Loucy (cell line): ENCODE measurements around the gene TSPO.

Experiments used
- H2AFZ ChIP-seq: fragments of 200-600 bp; sonication (generic); 2 replicates; pipeline ENCODE4 v1.6.0; 2016; ENCODE audit warnings: antibody characterized with exemption, mild to moderate bottlenecking, low read length, moderate library complexity
- H3F3A ChIP-seq: fragments of 200-600 bp; 2 replicates; pipeline ENCODE4 v1.6.0; 2016; ENCODE audit warnings: antibody characterized with exemption, low read depth, mild to moderate bottlenecking
- H3K27me3 ChIP-seq: fragments of 200-600 bp; sonication (generic); 2 replicates; pipeline ENCODE4 v1.6.1; 2014; ENCODE audit warnings: low read length, mild to moderate bottlenecking; ENCODE audit not compliant: insufficient read depth, poor library complexity, severe bottlenecking
- H3K36me3 ChIP-seq: fragments of 200-600 bp; sonication (generic); 2 replicates; pipeline ENCODE4 v1.6.1; 2016; ENCODE audit warnings: low read length; ENCODE audit not compliant: insufficient read depth
- H3K4me1 ChIP-seq: fragments of 200-600 bp; sonication (generic); 2 replicates; pipeline ENCODE4 v1.5.1; 2014; ENCODE audit warnings: low read length, mild to moderate bottlenecking; ENCODE audit not compliant: insufficient read depth, poor library complexity, severe bottlenecking
- H3K4me2 ChIP-seq: fragments of 200-600 bp; sonication (generic); 2 replicates; pipeline ENCODE4 v1.6.0; 2014; ENCODE audit warnings: antibody characterized with exemption, low read length, low read depth, mild to moderate bottlenecking; ENCODE audit not compliant: poor library complexity, severe bottlenecking
- H3K4me3 ChIP-seq: fragments of 200-600 bp; sonication (generic); 2 replicates; pipeline ENCODE4 v1.5.1; 2014; ENCODE audit warnings: low read length, mild to moderate bottlenecking, mixed read lengths; ENCODE audit not compliant: poor library complexity, severe bottlenecking
- H3K79me2 ChIP-seq: fragments of 200-600 bp; sonication (generic); 2 replicates; pipeline ENCODE4 v1.6.1; 2014; ENCODE audit warnings: low read length; ENCODE audit not compliant: insufficient read depth
- H3K9ac ChIP-seq: fragments of 200-600 bp; sonication (generic); 2 replicates; pipeline ENCODE4 v1.6.0; 2014; ENCODE audit warnings: mild to moderate bottlenecking, low read depth, low read length, moderate library complexity; ENCODE audit not compliant: poor library complexity, severe bottlenecking
- H3K9me2 ChIP-seq: fragments of 200-600 bp; sonication (generic); replicated peaks from 2 replicates; pipeline ENCODE4 v1.6.1; 2016; ENCODE audit warnings: low read depth, low read length, mixed read lengths
- H3K9me3 ChIP-seq: fragments of 200-600 bp; sonication (generic); 2 replicates; pipeline ENCODE4 v1.6.1; 2014; ENCODE audit warnings: mild to moderate bottlenecking, antibody characterized with exemption, low read length, low read depth; ENCODE audit not compliant: insufficient read depth
- H4K20me1 ChIP-seq: fragments of 200-600 bp; sonication (generic); 2 replicates; pipeline ENCODE4 v1.6.0; 2014; ENCODE audit warnings: antibody characterized with exemption, low read length, mild to moderate bottlenecking; ENCODE audit not compliant: insufficient read depth, poor library complexity, severe bottlenecking
- EZH2phosphoT487 ChIP-seq: fragments of 200-600 bp; IDR thresholded peaks from 2 replicates; pipeline ENCODE4 v1.6.1; 2018; ENCODE audit warnings: antibody characterized with exemption, mild to moderate bottlenecking, moderate library complexity, borderline replicate concordance
- TF ChIP-seq, protein P1 (sequence below): fragments of 200-600 bp; sonication (generic); conservative IDR thresholded peaks from 2 replicates; pipeline ENCODE4 v1.5.1; 2014; ENCODE audit warnings: mild to moderate bottlenecking, antibody characterized with exemption, low read length

Gene TSPO

DNA sequence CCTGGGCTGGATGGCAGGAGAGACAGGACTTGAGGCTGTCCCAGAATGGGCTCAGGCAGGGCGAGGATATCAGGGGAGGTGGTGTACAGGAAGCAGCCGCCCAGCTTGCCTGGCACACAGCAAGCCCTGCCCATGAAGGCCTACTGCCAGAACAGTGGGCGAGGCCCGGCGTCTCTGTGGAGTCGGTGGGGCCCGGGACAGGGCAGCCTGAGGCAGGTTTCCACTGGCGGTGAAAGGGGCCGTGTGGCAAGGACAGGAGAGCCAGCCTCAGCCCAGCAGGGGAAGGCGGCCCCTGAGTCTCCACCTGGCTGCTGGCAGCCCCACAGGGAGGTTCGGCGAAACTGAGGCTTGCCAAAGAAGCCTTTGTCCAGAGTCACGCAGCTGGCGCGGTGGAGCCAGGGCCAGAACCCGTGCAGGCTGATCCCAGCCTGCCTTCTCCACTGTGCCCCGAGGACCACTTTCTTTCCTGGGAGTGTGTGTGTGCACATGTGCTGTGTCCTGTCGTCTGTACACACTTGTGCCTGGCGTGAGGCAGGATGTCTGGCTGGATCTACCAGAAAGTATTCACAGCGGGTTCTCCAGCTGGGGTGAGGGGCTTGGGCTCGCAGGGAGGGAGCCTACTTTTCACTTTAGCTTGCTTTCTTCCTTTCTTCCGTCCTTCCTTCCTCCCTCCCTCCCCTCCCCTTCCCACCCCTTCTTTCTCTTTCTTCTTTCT is 1.2 kb downstream of the TSPO start:
- Histone ChIP-seq H4K20me1 (no peaks in the 10 kb centered on the region), H3K4me2 (peak overlapping the region; percentile 92), H3K79me2 (peaks cover 26% of the 10 kb centered on the region), H3K4me1 (peaks cover 39% of the 10 kb centered on the region), H3K9me2 (no peaks in the 10 kb centered on the region), H3K9ac (peak overlapping the region; percentile 90), H2AFZ (peak overlapping the region; percentile 65), H3K27me3 (no peaks in the 10 kb centered on the region), H3K36me3 (no peaks in the 10 kb centered on the region), H3F3A (no peaks in the 10 kb centered on the region), H3K9me3 (no peaks in the 10 kb centered on the region), H3K4me3 (peak overlapping the region; percentile 93)
- TF ChIP-seq, protein P1, sequence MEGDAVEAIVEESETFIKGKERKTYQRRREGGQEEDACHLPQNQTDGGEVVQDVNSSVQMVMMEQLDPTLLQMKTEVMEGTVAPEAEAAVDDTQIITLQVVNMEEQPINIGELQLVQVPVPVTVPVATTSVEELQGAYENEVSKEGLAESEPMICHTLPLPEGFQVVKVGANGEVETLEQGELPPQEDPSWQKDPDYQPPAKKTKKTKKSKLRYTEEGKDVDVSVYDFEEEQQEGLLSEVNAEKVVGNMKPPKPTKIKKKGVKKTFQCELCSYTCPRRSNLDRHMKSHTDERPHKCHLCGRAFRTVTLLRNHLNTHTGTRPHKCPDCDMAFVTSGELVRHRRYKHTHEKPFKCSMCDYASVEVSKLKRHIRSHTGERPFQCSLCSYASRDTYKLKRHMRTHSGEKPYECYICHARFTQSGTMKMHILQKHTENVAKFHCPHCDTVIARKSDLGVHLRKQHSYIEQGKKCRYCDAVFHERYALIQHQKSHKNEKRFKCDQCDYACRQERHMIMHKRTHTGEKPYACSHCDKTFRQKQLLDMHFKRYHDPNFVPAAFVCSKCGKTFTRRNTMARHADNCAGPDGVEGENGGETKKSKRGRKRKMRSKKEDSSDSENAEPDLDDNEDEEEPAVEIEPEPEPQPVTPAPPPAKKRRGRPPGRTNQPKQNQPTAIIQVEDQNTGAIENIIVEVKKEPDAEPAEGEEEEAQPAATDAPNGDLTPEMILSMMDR = no peak
- no peak for TF ChIP-seq EZH2phosphoT487

DNA sequence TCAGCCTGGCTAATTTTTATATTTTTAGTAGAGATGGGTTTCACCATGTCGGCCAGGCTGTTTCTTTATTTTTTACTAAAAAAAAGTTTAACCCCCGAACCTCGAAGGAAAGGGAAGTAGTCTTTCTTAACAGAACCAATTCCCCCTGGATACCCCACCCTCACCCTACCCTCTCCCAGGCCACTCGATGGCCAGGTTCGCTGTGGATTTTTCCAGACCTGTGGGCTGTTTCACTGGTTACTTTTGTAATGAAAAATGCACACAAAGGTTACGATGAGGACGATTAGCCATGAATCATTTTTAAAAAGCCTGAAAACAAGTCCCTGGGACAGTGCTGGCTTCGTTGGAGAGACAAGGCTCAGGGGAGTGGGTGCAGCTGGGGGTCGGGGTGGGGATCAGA is 2.5 kb downstream of the TSPO start:
- no peaks in the 10 kb centered on the region for H3K36me3 ChIP-seq
- H3K4me3 ChIP-seq = no peak overlapping the region
- peaks cover 27% of the 10 kb centered on the region for H3K4me1 ChIP-seq
- H4K20me1 ChIP-seq = no peaks in the 10 kb centered on the region
- TF ChIP-seq EZH2phosphoT487 = no peak
- TF ChIP-seq, protein P1 = no peak
- H3K27me3 ChIP-seq = no peaks in the 10 kb centered on the region
- no peak overlapping the region for H2AFZ ChIP-seq
- no peaks in the 10 kb centered on the region for H3K9me2 ChIP-seq
- peaks cover 26% of the 10 kb centered on the region for H3K79me2 ChIP-seq
- H3K9me3 ChIP-seq = no peaks in the 10 kb centered on the region
- no peaks in the 10 kb centered on the region for H3F3A ChIP-seq
- peak overlapping the region; percentile 31 for H3K4me2 ChIP-seq
- no peak overlapping the region for H3K9ac ChIP-seq

DNA sequence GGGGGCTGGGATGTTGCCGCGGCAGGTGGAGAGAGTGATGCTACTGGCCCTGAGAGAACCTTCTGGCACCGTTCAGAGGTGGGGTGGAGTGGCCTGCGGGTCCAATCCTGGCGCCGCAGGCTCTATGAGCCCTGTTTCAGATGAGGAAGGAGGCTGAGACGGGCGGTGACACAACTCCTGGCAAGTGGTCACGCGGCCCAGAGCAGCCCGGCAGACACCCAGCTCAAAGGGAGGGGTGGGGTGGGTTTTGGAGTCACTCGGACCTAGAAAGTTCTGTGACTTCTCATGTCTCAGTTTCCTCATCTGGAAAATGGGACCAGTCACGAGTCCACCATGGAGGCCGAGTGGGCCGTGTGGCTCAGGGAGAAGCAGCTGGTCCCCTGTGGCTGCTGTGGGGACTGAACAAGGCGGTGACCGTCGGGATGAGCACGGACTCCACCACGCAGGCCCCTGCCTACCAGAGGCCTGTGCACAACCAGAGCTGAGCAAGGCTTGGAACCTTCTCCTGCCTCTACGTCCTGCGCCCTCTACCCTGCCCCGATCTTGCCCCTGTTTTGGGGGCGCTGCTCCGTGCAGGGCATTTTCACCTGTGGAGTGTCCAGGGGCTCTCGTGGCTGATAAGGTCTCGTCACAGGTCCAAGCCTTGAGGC is 3.7 kb downstream of the TSPO start:
- no peaks in the 10 kb centered on the region for H3K36me3 ChIP-seq
- H3K9me2 ChIP-seq = no peaks in the 10 kb centered on the region
- no peak overlapping the region for H3K9ac ChIP-seq
- H3F3A ChIP-seq = no peaks in the 10 kb centered on the region
- no peaks in the 10 kb centered on the region for H3K9me3 ChIP-seq
- H4K20me1 ChIP-seq = no peaks in the 10 kb centered on the region
- H2AFZ ChIP-seq = no peak overlapping the region
- peak overlapping the region; percentile 32 for H3K4me2 ChIP-seq
- no peaks in the 10 kb centered on the region for H3K27me3 ChIP-seq
- H3K79me2 ChIP-seq = peaks cover 26% of the 10 kb centered on the region
- no peak overlapping the region for H3K4me3 ChIP-seq
- H3K4me1 ChIP-seq = peaks cover 25% of the 10 kb centered on the region
- TF ChIP-seq EZH2phosphoT487 = no peak
- TF ChIP-seq, protein P1 = no peak
